ENCODE data around the gene TBC1D32.
"Not testable (repeated sequence)": the region's sequence is repeated elsewhere in the genome, so short reads cannot be mapped to it uniquely, and the experiment has no call there.

Gene TBC1D32

DNA sequence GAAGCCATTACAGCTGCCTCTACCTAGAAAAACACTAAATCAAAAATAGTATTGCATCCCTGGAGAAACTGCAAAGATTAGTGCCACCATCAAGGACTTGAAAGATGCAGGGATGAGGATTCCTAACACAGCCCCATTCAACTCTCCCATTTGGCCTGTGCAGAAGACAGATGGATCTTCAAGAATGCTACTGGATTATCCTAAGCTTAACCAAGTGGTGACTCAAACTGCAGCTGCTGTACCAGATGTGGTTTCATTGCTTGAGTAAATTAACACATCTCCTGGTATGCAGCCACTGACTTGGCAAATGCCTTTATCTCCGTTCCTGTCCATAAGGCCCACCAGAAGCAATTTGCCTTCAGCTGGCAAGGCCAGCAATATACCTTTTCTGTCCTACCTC, 117.4 kb downstream of the TBC1D32 start:
- DNase-seq: no peak

DNA sequence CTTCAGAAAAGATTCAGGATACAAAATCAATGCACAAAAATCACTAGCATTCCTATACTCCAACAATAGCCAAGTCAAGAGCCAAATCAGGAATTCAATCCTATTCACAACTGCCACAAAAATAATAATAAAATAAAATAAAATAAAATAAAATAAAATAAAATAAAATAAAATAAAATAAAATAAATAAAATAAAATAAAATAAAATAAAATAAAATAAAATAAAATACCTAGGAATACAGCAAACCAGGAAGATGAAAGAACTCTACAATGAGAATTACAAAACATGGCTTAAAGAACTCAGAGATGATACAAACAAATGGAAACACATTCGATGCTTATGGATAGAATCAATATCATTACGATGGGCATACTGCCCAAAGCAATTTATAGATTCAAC, 120.9 kb downstream of the TBC1D32 start:
- not testable (repeated sequence) for DNase-seq

DNA sequence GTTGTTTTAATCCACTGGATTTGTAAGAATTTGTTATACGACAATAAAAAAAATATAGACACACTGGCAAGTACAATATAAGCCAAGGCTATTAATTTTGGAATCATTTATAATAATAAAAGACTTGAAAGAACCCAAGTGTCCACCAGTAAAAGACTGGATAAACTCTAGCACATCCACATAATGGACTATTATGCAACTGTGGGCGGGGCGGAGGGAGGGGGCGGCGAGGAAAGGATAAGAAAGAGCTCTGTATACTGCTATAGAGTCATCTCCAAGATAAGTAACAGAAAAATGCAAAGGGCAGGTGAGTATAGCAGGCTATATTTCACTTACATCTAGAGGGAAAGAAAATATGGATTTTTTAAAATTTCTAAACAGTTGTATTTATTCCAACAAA, 123.3 kb downstream of the TBC1D32 start:
- no peak for DNase-seq

DNA sequence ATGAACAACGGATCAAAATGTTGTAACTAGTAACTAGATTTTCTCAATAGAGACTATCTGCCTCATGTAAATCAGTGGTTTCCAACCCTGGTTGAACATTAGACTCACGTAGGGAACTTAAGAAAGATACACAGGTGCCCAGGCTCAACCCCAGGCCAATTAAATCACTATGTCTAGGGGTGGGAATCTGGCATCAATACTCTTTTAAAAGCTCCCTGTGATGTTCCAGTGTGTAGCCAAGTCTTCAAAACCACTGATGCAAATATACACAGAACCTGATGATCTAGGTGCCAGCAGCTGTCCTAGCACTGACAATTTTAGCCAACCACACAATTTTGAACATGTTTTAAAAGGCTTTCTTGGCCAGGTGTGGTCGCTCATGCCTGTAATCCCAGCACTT, 128.7 kb downstream of the TBC1D32 start:
- no peak for DNase-seq

DNA sequence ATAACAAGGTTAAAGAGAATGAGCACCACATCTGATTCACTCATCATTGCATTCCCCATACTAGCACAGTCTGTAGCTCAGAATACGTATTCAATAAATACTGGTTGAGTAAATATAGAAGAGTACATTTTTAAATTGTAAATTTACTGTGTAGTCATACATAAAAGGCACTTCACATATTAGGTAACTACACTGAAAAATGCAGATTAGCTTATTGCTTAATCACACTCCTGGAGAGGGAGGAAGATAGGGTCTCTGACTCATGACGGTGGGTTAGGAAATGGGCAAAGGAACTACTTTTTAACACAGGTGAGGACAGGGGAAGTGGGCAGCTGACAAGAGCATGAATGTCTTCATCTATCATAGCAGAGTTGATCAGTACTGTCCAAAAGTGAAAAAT, 133.2 kb downstream of the TBC1D32 start:
- no peak for DNase-seq

DNA sequence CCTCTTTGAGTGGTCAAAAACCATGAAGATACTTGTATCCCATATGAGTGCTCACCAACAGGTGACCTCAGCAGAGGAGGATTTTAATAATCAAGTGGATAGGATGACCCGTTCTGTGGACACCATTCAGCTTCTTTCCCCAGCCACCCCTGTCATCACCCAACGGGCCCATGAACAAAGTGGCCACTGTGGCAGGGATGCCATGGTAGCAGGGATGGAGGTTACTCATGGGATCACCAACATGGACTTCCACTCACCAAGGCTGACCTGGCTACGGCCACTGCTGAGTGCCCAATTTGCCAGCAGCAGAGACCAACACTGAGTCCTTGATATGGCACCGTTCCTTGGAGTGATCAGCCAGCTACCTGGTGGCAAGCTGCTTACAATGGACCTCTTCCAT, 138.2 kb downstream of the TBC1D32 start:
- DNase-seq: not testable (repeated sequence)

DNA sequence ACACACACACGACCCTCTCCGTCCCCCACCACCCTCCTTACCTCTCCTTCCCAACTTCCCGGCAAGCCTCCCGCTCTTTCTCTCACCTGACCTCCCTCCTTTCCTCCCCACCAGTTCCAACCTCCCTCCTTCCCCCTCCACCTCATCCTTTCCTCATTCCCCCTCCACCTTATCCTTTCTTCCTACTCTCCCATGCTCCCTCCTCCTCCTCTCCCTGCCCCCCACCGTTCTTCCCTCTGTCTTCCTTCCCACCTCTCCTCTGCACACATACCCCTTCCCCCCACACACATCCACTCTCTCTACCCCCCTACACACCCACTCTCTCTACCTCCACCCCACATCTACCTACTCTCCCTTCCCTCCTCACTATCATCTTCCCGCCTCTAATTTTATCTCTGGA, 144.2 kb downstream of the TBC1D32 start:
- no peak for DNase-seq

DNA sequence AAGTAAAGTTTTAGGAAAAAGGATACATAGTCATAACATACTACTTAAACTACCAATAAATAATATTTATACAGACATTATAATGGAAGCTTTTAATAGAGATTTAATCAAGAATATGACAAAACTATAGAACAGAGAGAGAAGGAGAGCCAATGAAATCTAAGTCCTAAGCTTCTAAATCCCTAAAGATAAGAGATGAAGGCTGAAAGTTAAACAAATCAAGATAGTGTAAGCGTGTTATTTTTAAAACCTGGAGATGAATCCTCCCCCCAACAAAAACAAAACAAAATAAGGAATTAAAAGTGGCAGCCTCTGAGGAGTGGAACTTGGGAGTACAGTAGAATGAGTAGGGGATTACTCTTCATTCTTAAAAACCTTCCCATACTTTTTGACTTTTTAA, 145.9 kb downstream of the TBC1D32 start:
- no peak for DNase-seq

DNA sequence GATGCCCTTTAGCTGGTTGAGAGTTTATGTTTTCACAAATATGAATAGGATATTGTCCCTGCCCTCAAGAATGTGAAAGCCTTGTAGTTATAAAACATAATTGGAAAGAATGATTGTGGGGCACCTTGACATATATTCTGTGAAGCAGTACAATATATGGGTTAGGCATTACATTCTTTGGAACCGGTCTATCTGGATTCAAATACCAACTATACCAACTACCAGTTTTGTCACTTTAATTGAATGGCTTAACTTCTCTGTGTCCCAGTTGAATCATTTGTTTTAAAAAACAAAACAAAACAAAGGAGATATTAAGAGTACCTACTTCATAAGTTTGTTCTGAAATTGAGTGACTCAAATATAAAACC, 146.5 kb downstream of the TBC1D32 start:
- DNase-seq: no peak

DNA sequence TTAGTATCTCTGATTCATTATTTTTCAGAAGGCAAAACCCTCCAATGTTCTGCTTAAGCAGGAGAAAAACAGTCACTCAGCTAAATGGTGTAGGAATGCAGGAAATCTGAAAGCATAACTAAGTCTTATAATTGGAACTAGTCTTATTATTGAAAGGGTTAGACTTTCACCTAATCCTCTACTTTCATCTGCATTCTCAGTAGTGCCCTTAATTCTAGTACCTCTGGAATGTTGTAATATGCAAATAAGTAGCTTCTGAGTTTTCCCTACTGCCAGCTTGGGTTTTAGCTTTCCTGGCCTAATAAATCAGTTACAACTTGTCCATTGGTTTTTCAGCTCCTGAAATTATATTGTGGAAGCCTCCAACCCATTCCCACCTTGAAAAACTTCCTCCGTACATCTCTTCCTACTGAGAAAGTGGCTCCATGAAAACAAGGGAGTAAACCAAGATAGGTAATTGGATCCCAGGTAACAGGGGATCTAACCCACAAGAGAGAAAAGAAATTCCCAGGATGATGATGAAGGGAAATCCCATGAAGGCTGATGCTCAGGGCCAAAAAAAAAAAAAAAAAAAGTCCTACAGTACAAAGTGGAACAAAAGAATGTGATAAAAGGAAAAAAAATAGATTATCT, 147.0 kb downstream of the TBC1D32 start:
- no peak for DNase-seq

DNA sequence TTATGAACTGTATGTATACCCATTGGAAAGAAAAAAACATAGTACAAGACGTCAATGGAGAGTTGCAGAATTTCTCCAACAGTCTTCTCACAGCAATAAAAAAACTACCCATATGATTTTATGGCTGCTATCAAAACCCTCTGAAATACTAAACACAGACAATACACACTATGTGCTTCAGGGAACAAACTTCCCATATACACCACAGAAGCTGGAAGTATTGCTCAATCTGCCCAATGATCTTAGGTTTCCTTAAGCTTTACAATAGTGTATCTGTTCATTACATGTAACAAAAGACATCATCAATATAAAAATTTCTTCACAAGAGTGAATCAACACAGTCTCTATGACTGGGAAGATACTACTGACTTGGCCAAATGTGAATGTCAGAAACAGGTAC, 150.5 kb downstream of the TBC1D32 start:
- no peak for DNase-seq

DNA sequence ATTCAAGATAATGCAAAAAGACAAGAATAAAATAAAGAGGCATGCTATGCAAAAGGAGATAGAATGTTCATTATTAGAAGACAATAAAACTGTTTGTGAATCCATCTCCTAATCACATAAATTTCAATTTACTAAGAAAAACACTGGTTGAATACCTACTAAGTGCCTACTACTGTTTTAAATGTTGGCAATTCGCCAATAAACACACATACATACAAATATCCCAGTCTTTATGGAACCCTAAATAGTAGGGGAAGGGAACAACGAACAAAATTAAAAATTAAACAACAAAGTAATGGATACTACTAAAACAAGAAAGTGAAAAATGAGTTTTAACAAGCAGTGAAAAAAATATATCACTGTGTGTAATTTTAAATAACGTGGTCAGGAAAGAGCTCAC, 158.5 kb downstream of the TBC1D32 start:
- DNase-seq: no peak

DNA sequence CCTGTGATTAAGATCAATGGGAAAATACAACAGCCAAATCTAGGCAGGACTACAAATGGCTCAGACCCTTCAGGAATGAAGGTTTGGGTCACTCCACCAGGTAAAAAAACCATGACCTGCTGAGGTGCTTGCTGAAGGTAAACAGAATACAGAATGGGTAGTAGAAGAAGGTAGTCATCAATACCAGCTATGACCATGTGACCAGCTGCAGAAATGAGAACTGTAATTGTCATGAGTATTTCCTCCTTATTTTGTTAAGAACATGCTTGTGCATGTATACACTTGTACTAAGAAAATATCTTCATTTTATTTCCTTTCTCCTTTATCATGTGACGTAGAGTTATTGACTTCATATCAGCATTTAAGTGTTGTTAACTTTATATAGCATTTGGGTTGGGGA, 161.8 kb downstream of the TBC1D32 start:
- not testable (repeated sequence) for DNase-seq

DNA sequence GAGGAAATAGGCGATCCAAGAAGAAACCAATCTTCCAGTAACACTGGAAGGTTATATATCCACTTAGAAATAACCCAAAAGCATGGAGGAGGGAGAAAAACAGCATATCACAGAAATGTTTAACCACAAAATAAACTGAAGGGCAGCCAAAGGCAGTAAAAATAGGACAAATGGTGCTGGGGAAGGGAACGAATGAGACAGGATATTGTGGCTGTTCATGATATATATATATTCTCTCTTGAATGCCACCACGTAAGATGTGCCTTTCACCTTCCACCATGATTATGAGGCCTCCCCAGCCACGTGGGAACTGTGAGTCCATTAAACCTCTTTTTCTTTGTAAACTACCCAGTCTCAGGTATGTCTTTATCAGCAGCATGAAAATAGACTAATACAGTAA, 162.4 kb downstream of the TBC1D32 start:
- DNase-seq: no peak

DNA sequence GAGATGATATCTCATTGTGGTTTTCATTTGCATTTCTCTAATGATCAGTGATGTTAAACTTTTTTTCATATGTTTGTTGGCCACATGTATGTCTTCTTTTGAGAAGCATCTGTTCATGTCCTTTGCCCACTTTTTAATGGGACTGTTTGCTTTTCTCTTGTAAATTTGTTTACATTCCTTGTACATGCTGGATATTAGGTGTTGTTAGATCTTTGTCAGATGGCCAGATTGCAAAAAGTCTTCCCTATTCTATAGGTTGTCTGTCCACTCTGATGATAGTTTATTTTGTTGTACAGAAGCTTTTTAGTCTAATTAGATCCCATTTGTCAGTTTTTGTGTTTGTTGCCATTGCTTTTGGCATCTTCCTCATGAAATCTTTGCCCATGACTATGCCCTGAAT, 172.4 kb downstream of the TBC1D32 start:
- DNase-seq: no peak

DNA sequence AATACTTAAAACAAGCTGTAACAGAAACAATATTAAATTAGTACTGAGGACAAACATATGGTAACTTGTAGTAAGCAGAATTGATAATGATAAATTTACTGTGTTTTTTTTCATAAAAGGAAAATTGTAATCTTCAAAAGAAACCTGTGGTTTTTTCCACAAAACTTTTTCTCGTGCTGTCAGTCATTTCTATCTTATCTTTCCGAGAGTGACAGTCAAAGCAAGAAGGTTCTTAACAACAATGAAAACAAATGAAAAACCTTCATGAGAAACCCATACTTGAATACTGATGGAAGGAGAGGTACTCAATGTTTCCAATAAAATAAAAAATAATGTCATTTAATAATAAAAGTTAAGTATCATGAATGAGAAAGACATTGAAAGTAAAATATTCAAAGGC, 174.0 kb downstream of the TBC1D32 start:
- DNase-seq: no peak

DNA sequence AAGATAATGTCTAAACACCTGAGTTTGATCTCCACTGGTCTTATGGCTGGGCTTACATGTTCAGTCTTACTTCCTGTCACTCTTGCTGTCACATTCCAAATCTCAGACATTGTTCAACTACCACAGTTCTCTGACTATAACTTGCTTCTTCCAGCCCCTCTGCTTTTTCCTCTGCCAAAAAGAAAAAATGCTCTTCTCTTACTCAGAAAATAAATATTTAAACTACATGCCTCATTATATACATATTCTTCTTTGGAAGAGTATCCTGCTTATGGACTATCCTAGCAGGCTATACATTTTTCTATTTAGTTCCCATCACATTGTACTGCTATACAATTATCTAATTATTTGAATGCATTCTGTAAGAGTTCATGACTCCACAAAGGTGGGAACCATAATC, 175.4 kb downstream of the TBC1D32 start:
- no peak for DNase-seq

DNA sequence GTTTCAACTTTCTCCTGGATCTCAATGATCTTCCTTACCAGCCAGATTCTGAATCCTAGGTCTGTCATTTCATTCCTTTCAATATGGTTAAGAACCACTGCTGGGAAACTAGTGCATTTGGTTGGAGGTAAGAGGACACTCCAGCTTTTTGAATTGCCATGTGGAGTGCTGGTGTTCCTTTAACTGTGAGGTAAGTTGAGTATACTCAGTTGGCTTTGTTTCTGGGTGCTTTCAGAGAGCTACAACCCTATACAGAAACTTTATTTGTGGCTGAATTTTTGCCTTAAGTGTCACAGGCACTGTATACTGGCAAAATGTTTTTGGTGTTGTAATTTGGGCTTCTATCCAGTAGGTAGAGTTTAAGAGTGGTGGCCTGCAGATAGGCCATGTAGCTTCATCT, 175.8 kb downstream of the TBC1D32 start:
- DNase-seq: no peak

DNA sequence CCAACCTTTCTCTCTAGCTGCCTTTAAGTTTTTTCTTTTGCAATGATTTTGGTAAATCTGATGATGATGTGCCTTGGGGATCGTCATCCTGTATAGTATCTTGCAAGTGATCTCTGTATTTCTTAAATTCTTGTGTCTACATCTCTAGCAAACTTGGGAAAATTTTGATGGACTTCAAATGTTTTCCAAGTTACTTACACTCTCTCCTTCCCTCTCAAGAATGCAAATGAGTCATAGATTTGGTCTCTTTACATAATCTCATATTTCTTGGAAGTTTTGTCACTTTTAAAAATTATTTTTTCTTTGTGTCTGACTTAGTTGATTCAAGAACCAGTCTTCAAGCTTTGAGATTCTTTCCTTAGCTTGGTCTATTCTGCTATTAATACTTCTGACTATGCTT, 176.4 kb downstream of the TBC1D32 start:
- DNase-seq: no peak

DNA sequence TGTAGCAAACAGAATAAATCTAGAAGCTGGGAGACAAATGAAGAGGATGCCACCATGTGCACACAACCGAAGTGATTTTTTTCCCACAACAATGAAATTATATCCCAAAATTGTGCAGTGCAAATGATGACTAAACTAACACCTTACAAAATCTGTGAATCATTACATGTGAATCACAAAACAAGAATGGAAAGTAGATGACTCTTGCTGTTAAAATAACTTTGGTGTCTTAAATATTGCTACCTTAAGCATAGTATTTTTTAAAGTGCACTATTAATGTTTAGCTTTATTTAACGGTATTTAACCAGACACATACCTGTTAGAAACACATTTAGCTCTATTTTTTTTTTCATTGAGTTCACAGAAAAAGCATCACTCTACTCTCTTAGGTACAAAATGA, 190.8 kb downstream of the TBC1D32 start:
- DNase-seq: no peak

DNA sequence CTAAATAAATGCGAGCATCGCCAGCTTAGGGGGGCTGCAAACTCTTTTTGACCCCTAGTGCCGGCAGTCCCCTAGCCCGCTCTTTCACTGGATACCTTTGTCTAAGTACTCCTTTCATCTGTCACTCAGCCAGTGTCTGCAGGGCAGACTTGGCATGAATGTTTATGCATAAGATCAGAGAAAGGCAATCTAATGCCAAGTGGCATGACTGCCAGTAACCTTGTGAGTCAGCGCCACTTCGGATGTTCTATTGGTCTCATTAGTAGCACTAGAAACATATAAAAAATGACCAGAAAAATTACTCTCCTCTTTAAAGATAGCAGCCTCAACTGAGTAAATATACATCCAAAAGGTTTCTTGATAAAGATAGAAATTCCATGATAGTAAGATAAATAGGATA, 192.2 kb downstream of the TBC1D32 start:
- DNase-seq: no peak

DNA sequence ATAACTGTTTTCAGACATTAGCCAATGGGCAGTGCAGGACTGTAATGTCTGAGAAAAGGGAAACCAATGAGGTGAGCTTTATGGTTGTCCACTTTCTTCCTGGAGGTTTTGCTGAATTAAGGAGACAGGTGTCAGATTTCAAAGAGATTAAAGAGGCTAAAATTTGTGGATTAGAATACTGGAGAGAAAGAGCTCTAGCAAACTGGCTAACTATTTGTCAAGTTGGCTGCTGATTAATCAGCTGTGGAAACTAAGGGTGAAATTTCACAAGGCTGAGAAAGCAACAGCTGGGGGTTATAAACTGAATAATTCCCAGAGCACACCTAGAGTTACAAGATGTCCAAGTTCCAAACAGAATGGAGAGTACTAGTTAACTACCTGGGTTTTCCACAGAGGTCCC, 198.9 kb downstream of the TBC1D32 start:
- DNase-seq: no peak

DNA sequence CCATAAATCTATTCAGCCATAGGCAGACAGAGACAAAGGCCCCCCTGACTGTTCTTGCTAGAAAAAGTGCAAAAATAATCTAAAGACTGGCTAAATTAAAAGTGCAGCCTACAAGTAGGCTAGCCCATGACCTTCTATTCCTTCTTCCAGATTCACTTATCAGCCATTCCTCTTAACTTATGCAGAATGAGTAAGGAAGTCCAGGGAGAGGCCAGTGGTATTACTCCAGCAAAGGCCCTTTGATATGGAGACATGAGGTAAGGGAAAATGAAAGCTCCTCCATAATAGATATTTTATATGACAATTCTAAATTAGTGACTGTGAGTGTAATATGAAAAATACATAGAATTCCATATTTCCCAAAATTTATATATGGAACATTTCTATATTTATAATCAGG, 199.4 kb downstream of the TBC1D32 start:
- no peak for DNase-seq

DNA sequence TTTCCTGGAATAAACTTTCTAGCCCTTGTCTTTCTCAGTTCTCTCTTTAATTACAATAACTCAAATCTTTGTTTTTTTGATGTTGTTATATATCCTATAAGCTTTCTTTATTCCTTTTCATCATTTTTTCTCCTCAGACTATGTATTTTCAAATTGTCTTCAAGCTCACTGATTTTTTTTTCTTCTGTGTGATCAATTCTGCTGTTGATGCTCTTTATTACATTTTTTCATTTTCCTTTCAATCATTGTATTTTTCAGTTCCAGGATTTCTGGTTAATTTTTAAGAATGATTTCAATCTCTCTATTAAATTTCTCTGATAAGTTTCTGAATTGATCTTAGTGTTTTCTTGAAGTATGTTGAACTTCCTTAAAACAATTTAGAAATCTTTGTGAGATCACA, 209.7 kb downstream of the TBC1D32 start:
- DNase-seq: no peak

DNA sequence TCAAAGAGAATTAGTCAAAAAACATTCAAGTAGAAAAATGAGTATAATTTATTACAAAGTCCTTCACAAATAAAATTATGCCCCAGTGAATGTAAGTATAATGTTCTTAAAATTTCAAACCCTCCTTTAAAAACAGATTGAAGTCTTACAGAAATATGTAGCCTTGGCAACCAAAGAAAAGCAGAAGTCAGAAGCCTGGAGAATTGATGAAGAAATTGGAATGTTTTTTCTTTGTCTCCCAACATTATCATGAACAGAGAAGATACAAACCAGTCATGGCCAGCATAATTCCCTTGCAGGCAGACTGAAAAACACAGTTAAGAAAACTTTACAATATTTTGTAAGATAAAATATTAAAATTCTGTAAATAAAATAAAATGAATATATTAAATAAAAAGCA, 221.9 kb downstream of the TBC1D32 start:
- no peak for DNase-seq

DNA sequence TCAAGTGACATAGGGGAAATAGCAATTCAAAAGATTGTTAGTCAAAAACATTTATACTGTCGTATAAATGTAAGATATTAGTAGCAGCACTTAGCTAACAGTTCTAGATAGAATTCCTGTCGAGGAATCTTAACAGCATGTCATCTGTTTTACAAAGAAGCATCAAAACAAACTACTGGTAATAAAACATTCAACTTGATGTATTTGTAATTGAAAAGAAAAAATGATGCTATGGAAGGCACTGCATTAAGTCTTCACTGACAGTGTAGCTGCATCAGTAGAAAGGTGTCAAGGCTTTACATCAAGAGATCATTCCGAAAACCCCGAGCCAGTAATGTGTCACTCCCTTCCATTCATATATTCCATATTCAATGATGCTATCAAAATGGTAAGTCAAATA, 223.5 kb downstream of the TBC1D32 start:
- no peak for DNase-seq

Measured in NCI-H2029 treated with DMSO at 0.1 percent for 48 hours (cell line).